WERI-Rb-1 (cell line): ENCODE measurements around the gene GNA12.

ENCODE experiments used
- DNase-seq: peaks from one replicate; pipeline ENCODE4 v3.0.0-alpha.2; 2020
- H3K27ac ChIP-seq: fragments of 250-450 bp; sonication (Bioruptor Pico); 2 replicates; pipeline ENCODE4 v1.5.1; 2020; ENCODE audit warnings: mild to moderate bottlenecking, moderate library complexity
- H3K27me3 ChIP-seq: fragments of 250-450 bp; sonication (Bioruptor Pico); 2 replicates; pipeline ENCODE4 v1.5.1; 2021; ENCODE audit warnings: mild to moderate bottlenecking, low read depth, moderate library complexity; ENCODE audit not compliant: insufficient read depth, severe bottlenecking
- H3K36me3 ChIP-seq: fragments of 250-450 bp; sonication (Bioruptor Pico); 2 replicates; pipeline ENCODE4 v1.5.1; 2020; ENCODE audit warnings: mild to moderate bottlenecking, moderate library complexity
- H3K4me3 ChIP-seq: 2 replicates; pipeline ENCODE4 v1.5.1; 2011; ENCODE audit warnings: low read depth, mild to moderate bottlenecking, control low read depth, low read length
- H3K9me3 ChIP-seq: fragments of 250-450 bp; sonication (Bioruptor Pico); 2 replicates; pipeline ENCODE4 v1.5.1; 2021; ENCODE audit warnings: mild to moderate bottlenecking, moderate library complexity; ENCODE audit not compliant: severe bottlenecking
- CTCF ChIP-seq: IDR thresholded peaks from 2 replicates; pipeline ENCODE4 v1.5.1; 2011; ENCODE audit warnings: low read depth, mild to moderate bottlenecking, control low read depth, inconsistent platforms, low read length

The GNA12 gene

GRCh38 chr7:2688409-2689342 lies 155.4 kb downstream of the GNA12 start:
- DNase-seq = no peak
- Histone ChIP-seq H3K36me3 (no peaks in the 10 kb centered on the region), H3K27me3 (peaks cover 16% of the 10 kb centered on the region), H3K9me3 (no peaks in the 10 kb centered on the region), H3K4me3 (no peak overlapping the region), H3K27ac (no peak overlapping the region)
- no peak for TF ChIP-seq CTCF

- no peaks in the 10 kb centered on the region for H3K9me3 ChIP-seq
- no peak for TF ChIP-seq CTCF
- H3K4me3 ChIP-seq = no peak within 1 kb of the TSS; the same call in 1 of the 2 replicates
- DNase-seq = no peak
- peaks cover 16% of the 10 kb centered on the region for H3K27me3 ChIP-seq
- H3K36me3 ChIP-seq = no peaks in the 10 kb centered on the region
- no peak within 1 kb of the TSS for H3K27ac ChIP-seq
These were observed 156.2 kb downstream of the GNA12 start, which contains the start of gene AMZ1 for GRCh38 chr7:2687881-2688318. TSS of gene AMZ1 (plus strand) at chr7:2688202. CDS start at chr7:2700452, 12,250 bp downstream.

GRCh38 chr7:2687338-2687869 lies 156.7 kb downstream of the GNA12 start:
- TF ChIP-seq CTCF = no peak
- H3K27ac ChIP-seq = no peak overlapping the region
- DNase-seq = no peak

GRCh38 chr7:2686101-2686500 lies 158.0 kb downstream of the GNA12 start:
- DNase-seq = no peak
- H3K4me3 ChIP-seq = no peak overlapping the region
- peaks cover 16% of the 10 kb centered on the region for H3K27me3 ChIP-seq
- no peaks in the 10 kb centered on the region for H3K36me3 ChIP-seq
- TF ChIP-seq CTCF = no peak
- H3K9me3 ChIP-seq = no peaks in the 10 kb centered on the region
- no peak overlapping the region for H3K27ac ChIP-seq

More at GRCh38 chr7:2687338-2687869, 156.7 kb downstream of the GNA12 start:
- Histone ChIP-seq H3K4me3 (no peak overlapping the region), H3K27me3 (peaks cover 16% of the 10 kb centered on the region), H3K9me3 (no peaks in the 10 kb centered on the region), H3K36me3 (no peaks in the 10 kb centered on the region)

GRCh38 chr7:2684501-2684900 lies 159.6 kb downstream of the GNA12 start:
- H3K27me3 ChIP-seq = peaks cover 16% of the 10 kb centered on the region
- no peak for TF ChIP-seq CTCF
- H3K27ac ChIP-seq = no peak overlapping the region
- no peak for DNase-seq
- H3K9me3 ChIP-seq = no peaks in the 10 kb centered on the region
- no peak overlapping the region for H3K4me3 ChIP-seq
- no peaks in the 10 kb centered on the region for H3K36me3 ChIP-seq
